ENCODE measurements around the gene CDCA4.

Gene CDCA4

DNA sequence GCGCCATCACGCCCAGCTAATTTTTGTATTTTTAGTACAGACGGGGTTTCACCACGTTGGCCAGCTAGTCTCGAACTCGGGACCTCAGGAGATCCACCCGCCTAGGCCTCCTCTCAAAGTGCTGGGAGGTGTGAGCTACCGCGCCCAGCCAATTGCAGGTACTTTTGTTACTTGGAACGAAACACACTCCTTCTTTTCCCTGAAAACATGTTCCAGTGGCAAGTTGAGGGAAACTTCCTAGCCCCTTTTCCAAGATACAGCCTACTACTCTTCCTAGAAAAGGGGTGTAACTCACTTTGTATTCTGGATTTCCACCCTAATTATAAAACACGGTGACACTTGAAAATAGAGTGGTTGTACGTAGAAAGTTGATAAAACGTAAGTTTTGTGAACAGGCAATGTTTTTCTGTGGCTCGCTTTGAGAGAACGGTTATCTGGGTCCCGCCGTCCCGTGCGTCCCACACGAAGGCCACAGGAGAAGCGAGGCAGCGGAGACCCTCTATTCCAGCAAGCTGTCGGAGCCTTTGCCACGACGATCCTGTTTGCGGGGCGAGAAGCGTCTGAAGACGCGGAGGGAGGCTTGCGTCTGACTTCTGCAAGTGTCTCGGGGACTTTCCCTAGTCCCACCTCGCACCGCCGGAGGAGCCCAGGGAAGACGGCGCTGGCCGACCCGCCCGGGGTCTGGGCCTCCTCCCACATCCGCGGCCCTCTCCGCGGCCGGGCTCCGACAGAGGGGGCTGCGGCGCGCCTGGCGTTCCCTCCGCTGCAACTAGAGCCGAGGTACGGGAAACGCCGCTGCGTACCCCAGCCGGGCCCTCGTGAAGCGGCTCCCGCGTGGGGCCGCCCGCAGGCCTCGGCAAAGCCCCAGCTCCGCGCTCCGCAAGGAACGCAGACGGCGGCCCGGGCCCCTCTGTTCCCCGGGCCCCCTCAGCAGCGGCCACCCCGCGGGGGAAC, 745 bp downstream of the CDCA4 start:
- FAIRE-seq: no peak
- no peak for DNase-seq (ENCODE audit: insufficient read length, low spot score)

DNA sequence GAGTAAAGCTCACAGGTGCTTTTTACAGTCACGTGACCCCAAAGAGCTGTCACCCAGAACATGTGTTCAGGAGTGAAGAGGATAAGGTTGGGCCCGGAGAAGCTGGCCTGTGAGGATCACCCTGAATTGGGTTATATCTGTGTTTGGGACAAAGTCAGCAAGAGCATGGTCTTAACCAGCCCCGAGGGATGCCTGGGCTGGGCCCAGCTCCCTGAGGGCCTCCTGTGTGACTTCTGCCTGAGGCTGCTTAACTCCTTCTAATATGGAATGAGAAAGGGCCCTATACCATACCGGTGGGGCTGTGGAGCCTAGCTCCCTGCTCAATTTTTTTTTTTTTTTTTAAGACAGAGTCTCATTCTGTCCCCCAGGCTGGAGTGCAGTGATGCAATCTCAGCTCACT, 2.5 kb downstream of the CDCA4 start:
- FAIRE-seq: no peak
- DNase-seq (ENCODE audit: insufficient read length, low spot score): no peak

DNA sequence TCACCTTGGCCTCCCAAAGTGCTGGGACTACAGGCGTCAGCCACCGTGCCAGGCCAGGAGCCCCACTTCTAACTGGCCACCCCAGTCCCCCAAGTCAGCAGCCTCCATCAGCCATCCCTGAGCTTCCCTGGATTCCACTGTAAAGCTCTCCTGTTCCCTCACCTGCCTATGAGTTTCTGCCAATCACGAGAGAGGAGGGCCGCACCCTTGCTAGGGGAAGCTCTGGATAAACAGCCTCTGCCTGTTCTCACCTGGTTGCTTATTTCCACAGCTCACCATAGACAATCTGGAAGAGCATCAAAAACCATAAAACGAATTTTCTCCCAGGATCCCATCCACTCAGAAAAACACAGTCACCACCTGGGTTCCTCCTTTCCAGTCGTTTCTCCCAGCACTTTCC, 5.0 kb downstream of the CDCA4 start:
- no peak for FAIRE-seq

GRCh38 chr14:105015242-105015641, 5.6 kb downstream of the CDCA4 start:
- no peak for FAIRE-seq
- DNase-seq (ENCODE audit: insufficient read length, low spot score): no peak

More for the DNA sequence above, 5.0 kb downstream of the CDCA4 start:
- DNase-seq (ENCODE audit: insufficient read length, low spot score): no peak

- DNase-seq (ENCODE audit: insufficient read length, low spot score) (no peak), FAIRE-seq (no peak)
These were observed 6.3 kb downstream of the CDCA4 start for GRCh38 chr14:105014631-105015030.

GRCh38 chr14:105014032-105014431, 6.9 kb downstream of the CDCA4 start:
- FAIRE-seq (no peak), DNase-seq (ENCODE audit: insufficient read length, low spot score) (no peak)

DNA sequence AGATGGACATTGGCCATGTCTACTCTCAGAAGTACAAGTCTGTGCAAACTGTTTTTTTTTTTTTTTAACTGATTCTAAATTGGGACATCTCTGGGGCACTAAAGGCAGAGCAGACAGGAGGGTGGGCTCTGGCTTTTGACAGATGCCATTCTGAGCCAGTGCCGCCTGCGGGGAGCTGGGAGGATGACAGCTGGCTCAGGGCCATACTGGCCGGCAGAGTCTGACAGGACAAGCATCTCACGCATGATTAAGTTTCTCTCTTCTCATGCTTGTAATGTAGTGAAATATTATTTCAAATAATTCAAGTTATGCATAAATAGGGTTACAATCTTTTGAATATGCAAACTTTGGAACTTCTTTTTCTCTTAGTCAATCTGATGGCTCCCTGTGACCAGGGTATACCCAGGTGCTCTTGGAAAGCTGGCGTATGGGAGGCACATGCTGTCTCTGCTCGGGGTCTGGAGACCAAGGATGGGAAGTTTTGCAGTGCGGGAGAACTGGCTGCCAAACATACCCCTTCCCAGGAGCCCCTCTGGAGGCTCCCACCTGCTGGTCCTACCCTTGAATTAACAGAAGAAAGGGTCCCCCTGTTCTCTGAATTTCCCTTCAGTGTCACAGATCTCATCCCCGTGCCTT, 7.6 kb downstream of the CDCA4 start:
- FAIRE-seq (no peak), DNase-seq (ENCODE audit: insufficient read length, low spot score) (no peak)

GRCh38 chr14:105012171-105012985, 8.5 kb downstream of the CDCA4 start:
- DNase-seq (ENCODE audit: insufficient read length, low spot score) (no peak), FAIRE-seq (no peak)

DNA sequence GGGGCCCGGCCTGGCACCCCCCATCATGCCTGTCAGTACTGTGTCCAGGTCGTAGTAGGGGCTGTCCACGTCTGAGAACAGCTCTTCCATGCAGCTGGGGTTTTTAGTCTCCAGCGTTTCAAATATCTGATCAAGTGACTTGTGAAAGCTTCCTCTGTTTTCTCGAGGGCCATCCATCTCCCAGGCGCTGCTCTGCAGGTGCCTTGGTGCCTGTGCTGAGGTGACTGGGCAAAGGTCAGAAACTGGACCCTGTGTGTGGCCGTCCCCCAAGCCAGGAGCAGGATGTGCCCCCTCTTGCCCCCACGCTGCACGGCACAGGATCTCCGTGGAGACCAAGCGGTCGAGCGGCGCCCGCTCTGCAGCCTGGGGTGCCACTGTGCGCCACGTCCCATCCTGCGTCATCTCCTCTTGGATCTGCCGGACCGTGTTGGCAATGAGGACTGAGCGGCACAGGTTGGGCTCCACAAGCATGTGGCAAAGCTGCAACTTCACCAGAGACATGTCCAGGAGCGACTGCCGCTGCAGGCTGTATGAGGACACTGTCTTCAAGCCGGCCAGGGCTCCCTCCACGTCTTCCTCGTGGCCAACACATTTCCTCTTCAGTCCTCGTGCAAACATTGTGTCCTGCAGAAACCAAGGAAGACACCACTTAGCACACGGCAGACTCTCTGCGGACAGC, 9.4 kb downstream of the CDCA4 start:
- DNase-seq (ENCODE audit: insufficient read length, low spot score): no peak
- no peak for FAIRE-seq

DNA sequence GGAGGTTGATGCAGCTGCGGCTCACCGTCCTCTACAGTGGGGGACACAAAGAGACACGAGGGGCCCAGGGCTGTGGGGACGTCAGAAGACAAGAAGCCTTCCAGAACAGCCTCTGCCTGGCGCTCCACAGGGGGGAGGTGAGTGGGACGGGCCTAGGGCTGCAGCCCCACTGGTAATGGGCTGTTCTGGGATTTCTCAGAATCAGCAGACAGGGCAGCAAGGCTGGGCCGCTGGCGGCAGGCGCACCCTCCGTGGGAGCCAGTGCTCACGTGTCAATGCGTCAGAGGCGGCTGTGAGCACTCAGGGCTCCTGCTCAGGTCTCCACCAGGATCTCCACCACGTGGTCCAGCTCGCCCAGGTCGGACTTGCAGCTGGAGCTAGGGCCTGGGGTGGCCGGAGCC, 10.0 kb downstream of the CDCA4 start:
- FAIRE-seq (no peak), DNase-seq (ENCODE audit: insufficient read length, low spot score) (no peak)

DNA sequence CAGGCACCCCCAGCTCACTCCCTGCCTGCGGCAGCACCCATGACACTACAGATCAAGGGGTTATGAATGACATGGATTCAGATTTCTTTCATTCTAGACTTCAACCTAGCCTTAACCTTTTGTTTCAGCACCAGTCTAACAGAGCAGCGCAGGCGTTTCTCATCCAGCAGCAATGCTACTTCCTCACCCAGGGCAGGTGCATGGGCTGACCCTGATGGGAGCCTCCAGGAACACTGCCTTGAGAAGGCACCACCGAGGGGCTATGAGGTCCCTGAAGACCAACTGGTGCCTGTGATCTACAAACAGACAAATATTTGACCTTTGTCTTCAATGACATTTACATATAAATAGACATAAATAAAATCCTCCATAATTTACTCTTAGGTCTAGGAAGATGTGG, 10.8 kb downstream of the CDCA4 start:
- no peak for DNase-seq (ENCODE audit: insufficient read length, low spot score)
- FAIRE-seq: no peak

DNA sequence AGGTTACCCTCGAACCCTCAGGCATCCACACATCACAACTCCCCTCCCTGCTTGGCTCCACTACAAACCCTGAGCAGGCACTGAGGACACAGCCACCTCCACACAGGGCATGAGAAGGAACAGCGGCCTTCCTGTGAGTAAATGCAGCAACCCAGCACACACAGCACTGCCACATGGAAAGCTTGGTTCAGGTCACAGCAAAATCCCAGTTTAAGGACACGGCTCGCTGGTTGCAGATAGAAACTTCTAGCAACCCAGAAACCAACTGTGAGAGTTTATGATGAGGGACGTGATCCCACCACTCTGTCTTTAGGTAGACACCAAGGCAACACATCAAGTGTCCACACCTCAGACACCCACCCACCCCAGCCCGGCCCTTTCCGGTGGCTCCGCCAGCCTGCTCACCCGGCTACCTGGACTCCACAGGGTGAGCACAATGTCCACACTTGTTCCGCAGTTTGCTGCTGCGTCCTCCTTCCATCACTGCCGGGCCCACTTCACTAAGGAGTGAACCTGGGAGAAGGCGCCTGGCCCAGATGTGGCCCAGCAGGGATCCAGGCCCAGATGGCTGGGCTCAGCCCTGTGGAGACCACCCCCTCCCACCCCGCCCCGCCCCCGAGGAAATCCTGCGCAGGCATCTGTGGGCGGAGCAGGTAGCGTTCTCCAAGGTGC, 13.2 kb downstream of the CDCA4 start:
- DNase-seq (ENCODE audit: insufficient read length, low spot score) (no peak), FAIRE-seq (no peak)

GRCh38 chr14:105006831-105007592, 13.9 kb downstream of the CDCA4 start:
- FAIRE-seq: no peak

GRCh38 chr14:105005929-105006830, 14.7 kb downstream of the CDCA4 start:
- FAIRE-seq (no peak), DNase-seq (ENCODE audit: insufficient read length, low spot score) (no peak)

More at GRCh38 chr14:105006831-105007592, 13.9 kb downstream of the CDCA4 start:
- no peak for DNase-seq (ENCODE audit: insufficient read length, low spot score)

DNA sequence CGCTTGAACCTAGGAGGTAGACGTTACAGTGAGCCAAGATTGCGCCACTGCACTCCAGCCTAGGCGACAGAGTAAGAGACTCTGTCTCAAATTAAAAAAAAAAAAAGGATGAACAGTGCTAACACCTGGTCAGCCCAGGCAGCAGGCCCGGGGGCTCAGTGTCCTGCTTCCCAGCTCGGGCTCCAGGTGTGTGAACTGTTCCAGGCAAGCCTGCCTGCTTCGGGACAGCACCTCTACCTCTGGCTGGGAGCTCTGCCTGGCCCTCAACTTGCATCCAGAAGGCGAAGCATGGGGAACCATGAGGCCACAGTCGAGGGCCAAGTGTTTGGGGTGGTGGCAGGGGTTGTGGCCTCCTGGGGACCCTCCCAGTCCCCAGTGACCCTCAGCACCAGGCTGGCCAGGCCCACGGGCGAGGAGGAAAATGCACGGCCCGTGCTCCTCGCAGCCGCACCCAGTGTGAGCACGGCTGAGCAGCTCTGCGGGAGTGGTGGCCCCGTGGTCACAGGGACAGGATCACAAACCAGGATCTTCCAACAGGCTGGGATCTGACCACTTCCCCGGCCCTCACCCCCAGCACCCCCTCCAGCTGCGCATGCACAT, 15.5 kb downstream of the CDCA4 start:
- DNase-seq (ENCODE audit: insufficient read length, low spot score): no peak
- FAIRE-seq: no peak

GRCh38 chr14:104999361-104999760, 21.5 kb downstream of the CDCA4 start:
- DNase-seq (ENCODE audit: insufficient read length, low spot score): no peak
- no peak for FAIRE-seq

GRCh38 chr14:104998801-104999200, 22.1 kb downstream of the CDCA4 start:
- no peak for DNase-seq (ENCODE audit: insufficient read length, low spot score)
- no peak for FAIRE-seq

- FAIRE-seq: no peak
These were observed 24.4 kb downstream of the CDCA4 start for GRCh38 chr14:104996483-104996882.

More at GRCh38 chr14:104996483-104996882, 24.4 kb downstream of the CDCA4 start:
- no peak for DNase-seq (ENCODE audit: insufficient read length, low spot score)
